GM12878 (cell line): ENCODE data around the gene CALB2. TPM values are rescaled to one million over a fixed set of nuclear protein-coding genes. Genes with fewer than 3 reads are reported as not detected.

Experiments used
- ATAC-seq: fragments of 200-7000 bp; cut with Tn5 transposase; 3 replicates; pipeline ENCODE4 v1.9.1; 2020; ENCODE audit warnings: mild to moderate bottlenecking, moderate library complexity
- BruUV-seq: library from RNA; stranded (reverse); fragments of 400-500 nt; replicated peaks from 2 replicates; lab custom pipeline; 2021; lab: Mats Ljungman, UMichigan
- CTCF ChIA-PET: fragments of 300-600 bp; sonication (Branson Sonifier 250); formaldehyde crosslinking; extraction: SDS; loops from one replicate; lab custom pipeline; 2021; ENCODE audit warnings: inconsistent platforms; lab: Yijun Ruan, JAX
- POLR2A ChIA-PET: fragments of 350-600 bp; formaldehyde crosslinking; extraction: SDS; loops from one replicate; lab custom pipeline; 2021; ENCODE audit warnings: inconsistent platforms; lab: Charles Lee
- RAD21 ChIA-PET: fragments of 300-600 bp; sonication (Branson Sonifier 250); formaldehyde crosslinking; loops from one replicate; lab custom pipeline; 2023; ENCODE audit warnings: antibody characterized with exemption; ENCODE audit not compliant: unreplicated experiment; lab: Charles Lee
- SMC1A ChIA-PET: fragments of 300-600 bp; sonication (Branson Sonifier 250); formaldehyde crosslinking; loops from one replicate; lab custom pipeline; 2023; ENCODE audit not compliant: unreplicated experiment, uncharacterized antibody; lab: Charles Lee
- DNase-seq: peaks from one replicate; pipeline ENCODE4 v3.0.0-alpha.2; 2011; ENCODE audit warnings: low read depth, low spot score
- FAIRE-seq: peaks from 3 replicates; lab custom pipeline; 2011; peaks lifted over from hg19 to GRCh38; lab: Jason Lieb, UNC
- H2AFZ ChIP-seq: 2 replicates; pipeline ENCODE4 v1.6.0; 2011; ENCODE audit warnings: low read depth, low read length, control low read depth; ENCODE audit not compliant: control insufficient read depth
- H3K27ac ChIP-seq: 2 replicates; pipeline ENCODE4 v1.5.1; 2011; ENCODE audit warnings: control low read depth; ENCODE audit not compliant: control insufficient read depth, insufficient read depth
- H3K27me3 ChIP-seq, 2 experiments: replicated peaks in 1 of 2; 2 replicates each; pipeline versions ENCODE4 v1.6.0 to v1.6.1; 2011; ENCODE audit warnings: low read length in 1 of 2; ENCODE audit not compliant: control insufficient read depth in 2 of 2, insufficient read depth in 2 of 2
- H3K36me3 ChIP-seq, 2 experiments: 2 replicates each; pipeline ENCODE4 v1.5.1; 2011; ENCODE audit warnings: low read length in 1 of 2; ENCODE audit not compliant: control insufficient read depth in 2 of 2, insufficient read depth in 2 of 2
- H3K4me1 ChIP-seq: 2 replicates; pipeline ENCODE4 v1.6.1; 2011; ENCODE audit warnings: mild to moderate bottlenecking, low read length, moderate library complexity, mixed read lengths; ENCODE audit not compliant: control insufficient read depth, insufficient read depth
- H3K4me2 ChIP-seq: 2 replicates; pipeline ENCODE4 v1.6.0; 2011; ENCODE audit warnings: control low read depth; ENCODE audit not compliant: control insufficient read depth, insufficient read depth
- H3K4me3 ChIP-seq: fragments of 200-600 bp; sonication (generic); 2 replicates; pipeline ENCODE4 v1.5.1; 2016
- H3K79me2 ChIP-seq: 2 replicates; pipeline ENCODE4 v1.6.0; 2011; ENCODE audit warnings: low read length; ENCODE audit not compliant: control insufficient read depth, insufficient read depth
- H3K9ac ChIP-seq: 2 replicates; pipeline ENCODE4 v1.8.0; 2011; ENCODE audit warnings: low read length, control low read depth, mixed read lengths; ENCODE audit not compliant: control insufficient read depth, insufficient read depth
- H3K9me3 ChIP-seq: replicated peaks from 3 replicates; pipeline ENCODE4 v1.5.1; 2011; ENCODE audit warnings: mild to moderate bottlenecking, low read length; ENCODE audit not compliant: control insufficient read depth, insufficient read depth
- H4K20me1 ChIP-seq: 2 replicates; pipeline ENCODE4 v1.6.0; 2011; ENCODE audit not compliant: control insufficient read depth, insufficient read depth
- FOXK2 ChIP-seq: fragments of 450-650 bp; IDR thresholded peaks from 2 replicates; pipeline ENCODE4 v1.6.1; 2017; ENCODE audit warnings: mild to moderate bottlenecking, moderate library complexity
- GATAD2B ChIP-seq: fragments of 450-650 bp; conservative IDR thresholded peaks from 2 replicates; pipeline ENCODE4 v1.6.1; 2017; ENCODE audit warnings: low read depth, mild to moderate bottlenecking, moderate library complexity
- HSF1 ChIP-seq: fragments of 150-350 bp; IDR thresholded peaks from 2 replicates; pipeline ENCODE4 v1.6.1; 2014; ENCODE audit warnings: mild to moderate bottlenecking, low read depth, low read length
- MAX ChIP-seq: IDR thresholded peaks from 2 replicates; pipeline ENCODE4 v1.6.1; 2012; ENCODE audit warnings: low read depth, low read length, improper control_type of control experiment
- NFXL1 ChIP-seq: fragments of 450-650 bp; IDR thresholded peaks from 2 replicates; pipeline ENCODE4 v1.6.1; 2017; ENCODE audit warnings: antibody characterized with exemption, mild to moderate bottlenecking, borderline replicate concordance
- POLR2AphosphoS2 ChIP-seq: IDR thresholded peaks from 2 replicates; pipeline ENCODE4 v1.6.1; 2011; ENCODE audit warnings: low read depth, mild to moderate bottlenecking, low read length, improper control_type of control experiment, moderate library complexity
- POU2F2 ChIP-seq: IDR thresholded peaks from 3 replicates; pipeline ENCODE4 v1.6.1; 2011; ENCODE audit warnings: low read depth, mild to moderate bottlenecking, low read length, borderline replicate concordance
- RELA ChIP-seq: fragments of 450-650 bp; IDR thresholded peaks from 2 replicates; pipeline ENCODE4 v1.8.0; 2014; ENCODE audit warnings: borderline replicate concordance; ENCODE audit not compliant: partially characterized antibody
- SP1 ChIP-seq: IDR thresholded peaks from one replicate; pipeline ENCODE4 v1.6.1; 2011; ENCODE audit warnings: low read depth, low read length
- SPI1 ChIP-seq: IDR thresholded peaks from 2 replicates; pipeline ENCODE4 v1.6.1; 2011; ENCODE audit warnings: low read depth, mild to moderate bottlenecking, low read length, moderate library complexity, borderline replicate concordance; ENCODE audit not compliant: insufficient read depth
- ZNF687 ChIP-seq: fragments of 450-650 bp; IDR thresholded peaks from 2 replicates; pipeline ENCODE4 v1.6.1; 2017; ENCODE audit warnings: mild to moderate bottlenecking, moderate library complexity
- ZSCAN29 ChIP-seq: fragments of 450-650 bp; IDR thresholded peaks from 2 replicates; pipeline ENCODE4 v1.6.1; 2017; ENCODE audit warnings: mild to moderate bottlenecking, moderate library complexity
- WGBS: methylation state at CpG from one replicate; pipeline ENCODE4 v1.1.6; 2016; ENCODE audit warnings: low lambda C conversion rate; ENCODE audit not compliant: insufficient replicate concordance, insufficient coverage; ENCODE audit errors: missing lambda C conversion rate; 5-methylcytosine and 5-hydroxymethylcytosine counted together
- in situ Hi-C: fragments of 300-500 bp; cut with MboI; formaldehyde crosslinking; loops from 9 replicates; pipeline ENCODE4 v1.14.3; 2018; ENCODE audit warnings: mixed read lengths
- intact Hi-C: fragments of 100-400 bp; cut with micrococcal nuclease; formaldehyde crosslinking; loops from one replicate; pipeline ENCODE4 v1.14.2; 2022; ENCODE audit not compliant: unreplicated experiment
- polyA plus RNA-seq, 11 experiments: library from polyadenylated mRNA; depleted of rRNA in 4 of 11; unstranded in 6 of 11; stranded (reverse) in 5 of 11; fragments of >200 nt; fragmentation: Nextera tagmentation in 4 of 11; fragmentation: Illumina TruSeq in 1 of 11; extraction: Ambion mirVana in 4 of 11; extraction: Trizol in 1 of 11; gene quantifications; 1 replicate in 1 of 11; 2 replicates in 10 of 11; pipeline versions ENCODE4 v1.2.1 to v1.2.3, GENCODE V29; 2011 to 2016; ENCODE audit warnings: inconsistent platforms in 2 of 11, missing spikeins in 2 of 11, low read depth in 1 of 11
- total RNA-seq, 4 experiments: library from RNA; depleted of rRNA in 3 of 4; stranded (reverse); fragments of >200 nt in 3 of 4; fragmentation: Illumina TruSeq in 1 of 4; extraction: Trizol in 1 of 4; gene quantifications; 2 replicates each; pipeline versions ENCODE4 v1.2.1 to v1.2.3, GENCODE V29; 2013 to 2021

CALB2 gene
- total and polyA plus RNA-seq, 10 of the 15 experiments (the other 5 are each of a cell fraction or from before 2014, with no cell fraction given), result not detected

GRCh38 chr16:71413341-71413740, 54.8 kb downstream of the CALB2 start (continued):
- TF ChIP-seq ZSCAN29 (no peak), ZNF687 (no peak), HSF1 (no peak)
- TF ChIP-seq, all 136 proteins: peak for 0

- no peak overlapping the region for H3K27ac ChIP-seq
- RAD21 ChIA-PET, result interaction anchor here (1.3 to 4.6 kb wide), 2 partner anchors 85 to 197 kb away, joined by 4 to 69 read pairs; no protein-coding TSS in a partner anchor
- CTCF ChIA-PET, result interaction anchor here (0.7 to 6.8 kb wide), 5 partner anchors 10 to 548 kb away, joined by 3 to 164 read pairs (median 7); no protein-coding TSS in a partner anchor
- FAIRE-seq (no peak), ATAC-seq (no peak), DNase-seq (no peak)
- no peak overlapping the region for H2AFZ ChIP-seq
- no peak overlapping the region for H3K9ac ChIP-seq
- SMC1A ChIA-PET, result interaction anchor here (0.6 to 6.9 kb wide), 3 partner anchors 85 to 151 kb away, joined by 3 to 75 read pairs (median 18); no protein-coding TSS in a partner anchor
- POLR2A ChIA-PET, result no interaction called here
- H3K9me3 ChIP-seq, result no peaks in the 10 kb centered on the region
- H3K36me3 ChIP-seq, result no peaks in the 10 kb centered on the region
- H3K27me3 ChIP-seq, result peaks cover 0 to 7% of the 10 kb centered on the region in 2 experiments; a peak in 1 of 4 replicates
- no peaks in the 10 kb centered on the region for H3K4me1 ChIP-seq
- H3K79me2 ChIP-seq, result no peaks in the 10 kb centered on the region
- WGBS, result 87% methylated on average over 5 of the region's 5 CpGs
- H4K20me1 ChIP-seq, result no peaks in the 10 kb centered on the region
- in situ Hi-C loops (loop anchor here (5.0 kb wide), 2 partner anchors 83 to 198 kb away; no protein-coding TSS in a partner anchor), intact Hi-C loops (no loop called here)
- BruUV-seq, result no TSS peak
- no peak overlapping the region for H3K4me3 ChIP-seq
- H3K4me2 ChIP-seq, result no peak overlapping the region
- TF ChIP-seq SP1, result no peak
- no peak for TF ChIP-seq SPI1
- TF ChIP-seq POLR2AphosphoS2, result no peak
- no peak for TF ChIP-seq ZSCAN29
- TF ChIP-seq RELA, result no peak
- TF ChIP-seq GATAD2B, result no peak
- no peak for TF ChIP-seq FOXK2
- no peak for TF ChIP-seq ZNF687
- TF ChIP-seq MAX, result no peak
- TF ChIP-seq NFXL1, result no peak
- no peak for TF ChIP-seq POU2F2
These were observed 55.5 kb downstream of the CALB2 start for GRCh38 chr16:71414038-71414437.
